Bronchial epithelial cell (primary cell): ENCODE data around the gene SNRNP48. TPM values are rescaled to one million over a fixed set of nuclear protein-coding genes. Genes with fewer than 3 reads are reported as not detected.

Experiments used
- DNase-seq: peaks from one replicate; pipeline ENCODE4 v3.0.0-alpha.2; 2010; ENCODE audit warnings: low read depth
- FAIRE-seq: peaks from 2 replicates; lab custom pipeline; 2011; peaks lifted over from hg19 to GRCh38; lab: Jason Lieb, UNC
- H3K27me3 ChIP-seq: 2 replicates; pipeline ENCODE4 v1.5.1; 2011; ENCODE audit warnings: low read length; ENCODE audit not compliant: control insufficient read depth, insufficient read depth
- H3K36me3 ChIP-seq: 2 replicates; pipeline ENCODE4 v1.5.1; 2011; ENCODE audit warnings: low read length; ENCODE audit not compliant: control insufficient read depth, insufficient read depth
- H3K4me3 ChIP-seq: 2 replicates; pipeline ENCODE4 v1.5.1; 2011; ENCODE audit warnings: mild to moderate bottlenecking, low read depth, low read length, control low read depth
- CTCF ChIP-seq: IDR thresholded peaks from 2 replicates; pipeline ENCODE4 v1.5.1; 2011; ENCODE audit warnings: mild to moderate bottlenecking, moderate library complexity, low read length, control low read depth, inconsistent platforms; ENCODE audit not compliant: insufficient read depth, severe bottlenecking
- total RNA-seq: library from RNA; depleted of rRNA; stranded (reverse); fragments of >200 nt; gene quantifications from 2 replicates; pipeline ENCODE4 v1.2.1, GENCODE V29; 2014

SNRNP48 gene
- total RNA-seq, 1 donor from 2014 or later, result 10.0 TPM

GRCh38 chr6:7561153-7561964 lies 28.6 kb upstream of the SNRNP48 start:
- H3K36me3 ChIP-seq, result peaks cover 29% of the 10 kb centered on the region
- DNase-seq (peak; percentile 88), FAIRE-seq (peak; percentile 7)
- H3K27me3 ChIP-seq, result no peaks in the 10 kb centered on the region
- no peak overlapping the region for H3K4me3 ChIP-seq
- TF ChIP-seq CTCF, result no peak

GRCh38 chr6:7562769-7563168 lies 27.2 kb upstream of the SNRNP48 start:
- no peak for DNase-seq
- FAIRE-seq, result no peak
- Histone ChIP-seq H3K4me3 (no peak overlapping the region), H3K27me3 (no peaks in the 10 kb centered on the region), H3K36me3 (peaks cover 37% of the 10 kb centered on the region)
- no peak for TF ChIP-seq CTCF

GRCh38 chr6:7566107-7566506 lies 23.9 kb upstream of the SNRNP48 start:
- peaks cover 53% of the 10 kb centered on the region for H3K36me3 ChIP-seq
- no peak for FAIRE-seq
- no peaks in the 10 kb centered on the region for H3K27me3 ChIP-seq
- TF ChIP-seq CTCF, result no peak
- DNase-seq, result no peak
- H3K4me3 ChIP-seq, result no peak overlapping the region

- Histone ChIP-seq H3K36me3 (peaks cover 54% of the 10 kb centered on the region), H3K4me3 (no peak overlapping the region), H3K27me3 (no peaks in the 10 kb centered on the region)
- no peak for TF ChIP-seq CTCF
- no peak for FAIRE-seq
- no peak for DNase-seq
Observed at GRCh38 chr6:7566617-7567173, 23.3 kb upstream of the SNRNP48 start.

- no peaks in the 10 kb centered on the region for H3K27me3 ChIP-seq
- no peak for TF ChIP-seq CTCF
- no peak for DNase-seq
- no peak overlapping the region for H3K4me3 ChIP-seq
- FAIRE-seq, result no peak
- peaks cover 54% of the 10 kb centered on the region for H3K36me3 ChIP-seq
Observed at GRCh38 chr6:7568021-7568420, 22.0 kb upstream of the SNRNP48 start.
